Liver (tissue), 9 donors: ENCODE data around the gene CCDC86. TPM values are rescaled to one million over a fixed set of nuclear protein-coding genes. Genes with fewer than 3 reads are reported as not detected.

Source experiments
- DNase-seq: peaks from one replicate; pipeline ENCODE4 v3.0.0-alpha.2; 2017; ENCODE audit warnings: low spot score
- H3K27ac ChIP-seq, 2 donors: one replicate each; pipeline ENCODE4 v1.7.0; 2013; ENCODE audit warnings: inconsistent platforms in 2 of 2, low read length in 2 of 2, control low read depth in 1 of 2, low read depth in 1 of 2, mild to moderate bottlenecking in 1 of 2
- H3K27me3 ChIP-seq, 4 donors: one replicate each; pipeline versions ENCODE4 v1.6.1 to v1.7.0; 2013; ENCODE audit warnings: low read length in 3 of 4, inconsistent platforms in 1 of 4, mild to moderate bottlenecking in 1 of 4, moderate library complexity in 1 of 4; ENCODE audit not compliant: control insufficient read depth in 4 of 4, insufficient read depth in 4 of 4
- H3K36me3 ChIP-seq, 4 donors: one replicate each; pipeline versions ENCODE4 v1.6.1 to v1.7.0; 2013; ENCODE audit warnings: low read length in 3 of 4, mild to moderate bottlenecking in 3 of 4, low read depth in 1 of 4, moderate library complexity in 1 of 4; ENCODE audit not compliant: control insufficient read depth in 4 of 4, insufficient read depth in 3 of 4
- H3K4me1 ChIP-seq, 4 donors: one replicate each; pipeline versions ENCODE4 v1.6.1 to v1.7.0; 2013; ENCODE audit warnings: low read length in 3 of 4, mild to moderate bottlenecking in 3 of 4, moderate library complexity in 1 of 4; ENCODE audit not compliant: control insufficient read depth in 4 of 4, insufficient read depth in 4 of 4
- H3K4me3 ChIP-seq, 3 donors: one replicate each; pipeline versions ENCODE4 v1.6.1 to v1.7.0; 2013; ENCODE audit warnings: low read length in 3 of 3, control low read depth in 1 of 3, low read depth in 1 of 3, mild to moderate bottlenecking in 1 of 3
- H3K9ac ChIP-seq, 2 donors: one replicate each; pipeline ENCODE4 v1.7.0; 2013; ENCODE audit warnings: low read length in 2 of 2, mild to moderate bottlenecking in 2 of 2, moderate library complexity in 2 of 2, control low read depth in 1 of 2, low read depth in 1 of 2
- H3K9me3 ChIP-seq, 4 donors: one replicate each; pipeline versions ENCODE4 v1.6.1 to v1.7.0; 2013; ENCODE audit warnings: low read length in 3 of 4; ENCODE audit not compliant: control insufficient read depth in 4 of 4
- EGR1 ChIP-seq, 2 donors: IDR thresholded peaks; 2 replicates each; pipeline ENCODE4 v1.6.1; 2016 to 2018; ENCODE audit warnings: antibody characterized with exemption in 2 of 2, low read depth in 2 of 2
- FOXA1 ChIP-seq: IDR thresholded peaks from 2 replicates; pipeline ENCODE4 v1.6.1; 2016; ENCODE audit warnings: antibody characterized with exemption
- FOXA2 ChIP-seq: IDR thresholded peaks from 2 replicates; pipeline ENCODE4 v1.6.1; 2016; ENCODE audit warnings: antibody characterized with exemption
- GABPA ChIP-seq, 2 donors: IDR thresholded peaks in 1 of 2; conservative IDR thresholded peaks in 1 of 2; 2 replicates each; pipeline ENCODE4 v1.6.1; 2016; ENCODE audit warnings: antibody characterized with exemption in 2 of 2, mild to moderate bottlenecking in 1 of 2, moderate library complexity in 1 of 2
- HNF4G ChIP-seq: IDR thresholded peaks from 2 replicates; pipeline ENCODE4 v1.6.1; 2016; ENCODE audit warnings: antibody characterized with exemption
- NR2F2 ChIP-seq: IDR thresholded peaks from 2 replicates; pipeline ENCODE4 v1.6.1; 2016; ENCODE audit warnings: antibody characterized with exemption
- REST ChIP-seq: IDR thresholded peaks from 2 replicates; pipeline ENCODE4 v1.6.1; 2016; ENCODE audit warnings: antibody characterized with exemption, mild to moderate bottlenecking
- RXRA ChIP-seq, 2 donors: IDR thresholded peaks; 2 replicates each; pipeline ENCODE4 v1.6.1; 2017 to 2018; ENCODE audit warnings: antibody characterized with exemption in 2 of 2, mild to moderate bottlenecking in 1 of 2
- SP1 ChIP-seq: IDR thresholded peaks from 2 replicates; pipeline ENCODE4 v1.6.1; 2018; ENCODE audit warnings: antibody characterized with exemption, mild to moderate bottlenecking
- YY1 ChIP-seq: IDR thresholded peaks from 2 replicates; pipeline ENCODE4 v1.6.1; 2016; ENCODE audit warnings: antibody characterized with exemption, mild to moderate bottlenecking
- WGBS: extraction: QIAGEN DNeasy Blood & Tissue Kit; methylation state at CpG from one replicate; pipeline ENCODE4 v1.1.7; 2013; 5-methylcytosine and 5-hydroxymethylcytosine counted together
- polyA plus RNA-seq, 2 donors: library from polyadenylated mRNA; stranded (reverse) in 1 of 2; unstranded in 1 of 2; fragments of 200-250 nt in 1 of 2; fragments of >200 nt in 1 of 2; fragmentation: Nextera tagmentation in 1 of 2; extraction: Ambion mirVana in 1 of 2; gene quantifications; one replicate each; pipeline versions ENCODE4 v1.2.1 to v1.2.3, GENCODE V29; 2013 to 2015
- total RNA-seq, 2 donors: library from RNA; depleted of rRNA; stranded (reverse); fragments of >200 nt; gene quantifications; one replicate each; pipeline ENCODE4 v1.2.3, GENCODE V29; 2014
- TF ChIP-seq, protein P1 (sequence below): IDR thresholded peaks from 2 replicates; pipeline ENCODE4 v1.6.1; 2016; ENCODE audit warnings: antibody characterized with exemption
- TF ChIP-seq, protein P2 (sequence below): fragments of 150-350 bp; IDR thresholded peaks from 2 replicates; pipeline ENCODE4 v1.5.1; 2017; ENCODE audit warnings: improper control_type of control experiment, low read depth, low read length; ENCODE audit not compliant: missing input control
- TF ChIP-seq, protein P3 (sequence below): IDR thresholded peaks from 2 replicates; pipeline ENCODE4 v1.6.1; 2016; ENCODE audit warnings: antibody characterized with exemption
- TF ChIP-seq, protein P4 (sequence below): IDR thresholded peaks from 2 replicates; pipeline ENCODE4 v1.6.1; 2016; ENCODE audit warnings: antibody characterized with exemption
- donor health status: healthy.
- donor health status: healthy.
- donor health status: healthy.
- donor health status: healthy.
- donor health status: healthy.

CCDC86 gene
- total and polyA plus RNA-seq, 4 donors, result 5.0 to 9.4 (median 5.7) TPM

DNA sequence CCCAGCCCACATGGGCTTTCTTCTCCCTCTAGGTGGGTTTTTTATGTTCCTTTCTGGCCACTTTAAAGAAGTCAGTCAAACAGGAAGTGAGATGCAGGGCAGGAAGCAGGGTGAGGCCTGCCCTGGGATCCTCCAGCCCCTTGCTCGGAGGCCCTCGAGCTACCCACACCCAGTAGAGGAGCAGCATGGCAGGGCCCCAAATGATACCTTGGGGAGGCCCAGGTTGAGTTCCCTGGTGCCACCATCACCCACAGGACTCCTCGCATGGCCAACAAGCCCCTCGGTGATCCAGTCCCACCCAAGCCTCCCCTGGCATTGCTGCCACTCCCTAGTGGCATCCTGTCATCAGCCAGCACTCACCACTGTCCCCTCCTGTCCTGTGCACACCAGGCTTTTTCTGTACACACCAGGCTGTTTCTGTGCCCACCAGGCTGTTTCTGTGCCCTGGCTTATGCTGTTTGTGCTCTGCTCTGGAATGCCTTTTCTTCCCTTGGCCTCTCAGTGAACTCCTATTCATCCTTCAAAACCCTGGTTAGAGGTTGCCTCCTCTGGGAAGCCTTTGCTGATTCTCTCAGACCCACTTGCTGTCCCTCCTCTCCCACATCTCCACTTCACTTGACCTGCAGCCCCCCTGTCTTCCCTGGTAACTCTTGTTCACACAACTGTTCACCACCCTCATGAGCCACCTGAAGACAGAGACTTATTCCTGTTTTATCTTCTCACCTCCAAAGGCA is 17.0 kb downstream of the CCDC86 start:
- Histone ChIP-seq H3K4me3 (no peak overlapping the region), H3K27me3 (no peaks in the 10 kb centered on the region), H3K36me3 (no peaks in the 10 kb centered on the region), H3K27ac (no peak overlapping the region), H3K4me1 (peaks cover 0 to 4% (median 3%) of the 10 kb centered on the region in 4 donors), H3K9me3 (no peaks in the 10 kb centered on the region), H3K9ac (no peak overlapping the region)
- TF ChIP-seq EGR1 (IDR thresholded peaks at IDR 0.05; ENCODE audit: low read depth in 2 of 2) (no peak), GABPA (IDR thresholded peaks at IDR 0.05 in 1 of 2, conservative IDR thresholded peaks at IDR 0.05 in 1 of 2) (no peak), HNF4G (no peak), YY1 (no peak), RXRA (IDR thresholded peaks at IDR 0.05) (no peak), SP1 (no peak)
- TF ChIP-seq, protein P1, sequence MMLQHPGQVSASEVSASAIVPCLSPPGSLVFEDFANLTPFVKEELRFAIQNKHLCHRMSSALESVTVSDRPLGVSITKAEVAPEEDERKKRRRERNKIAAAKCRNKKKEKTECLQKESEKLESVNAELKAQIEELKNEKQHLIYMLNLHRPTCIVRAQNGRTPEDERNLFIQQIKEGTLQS, result no peak
- TF ChIP-seq, protein P2, sequence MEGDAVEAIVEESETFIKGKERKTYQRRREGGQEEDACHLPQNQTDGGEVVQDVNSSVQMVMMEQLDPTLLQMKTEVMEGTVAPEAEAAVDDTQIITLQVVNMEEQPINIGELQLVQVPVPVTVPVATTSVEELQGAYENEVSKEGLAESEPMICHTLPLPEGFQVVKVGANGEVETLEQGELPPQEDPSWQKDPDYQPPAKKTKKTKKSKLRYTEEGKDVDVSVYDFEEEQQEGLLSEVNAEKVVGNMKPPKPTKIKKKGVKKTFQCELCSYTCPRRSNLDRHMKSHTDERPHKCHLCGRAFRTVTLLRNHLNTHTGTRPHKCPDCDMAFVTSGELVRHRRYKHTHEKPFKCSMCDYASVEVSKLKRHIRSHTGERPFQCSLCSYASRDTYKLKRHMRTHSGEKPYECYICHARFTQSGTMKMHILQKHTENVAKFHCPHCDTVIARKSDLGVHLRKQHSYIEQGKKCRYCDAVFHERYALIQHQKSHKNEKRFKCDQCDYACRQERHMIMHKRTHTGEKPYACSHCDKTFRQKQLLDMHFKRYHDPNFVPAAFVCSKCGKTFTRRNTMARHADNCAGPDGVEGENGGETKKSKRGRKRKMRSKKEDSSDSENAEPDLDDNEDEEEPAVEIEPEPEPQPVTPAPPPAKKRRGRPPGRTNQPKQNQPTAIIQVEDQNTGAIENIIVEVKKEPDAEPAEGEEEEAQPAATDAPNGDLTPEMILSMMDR, result no peak
- TF ChIP-seq, protein P3, sequence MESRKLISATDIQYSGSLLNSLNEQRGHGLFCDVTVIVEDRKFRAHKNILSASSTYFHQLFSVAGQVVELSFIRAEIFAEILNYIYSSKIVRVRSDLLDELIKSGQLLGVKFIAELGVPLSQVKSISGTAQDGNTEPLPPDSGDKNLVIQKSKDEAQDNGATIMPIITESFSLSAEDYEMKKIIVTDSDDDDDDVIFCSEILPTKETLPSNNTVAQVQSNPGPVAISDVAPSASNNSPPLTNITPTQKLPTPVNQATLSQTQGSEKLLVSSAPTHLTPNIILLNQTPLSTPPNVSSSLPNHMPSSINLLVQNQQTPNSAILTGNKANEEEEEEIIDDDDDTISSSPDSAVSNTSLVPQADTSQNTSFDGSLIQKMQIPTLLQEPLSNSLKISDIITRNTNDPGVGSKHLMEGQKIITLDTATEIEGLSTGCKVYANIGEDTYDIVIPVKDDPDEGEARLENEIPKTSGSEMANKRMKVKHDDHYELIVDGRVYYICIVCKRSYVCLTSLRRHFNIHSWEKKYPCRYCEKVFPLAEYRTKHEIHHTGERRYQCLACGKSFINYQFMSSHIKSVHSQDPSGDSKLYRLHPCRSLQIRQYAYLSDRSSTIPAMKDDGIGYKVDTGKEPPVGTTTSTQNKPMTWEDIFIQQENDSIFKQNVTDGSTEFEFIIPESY, result no peak
- TF ChIP-seq, protein P4, sequence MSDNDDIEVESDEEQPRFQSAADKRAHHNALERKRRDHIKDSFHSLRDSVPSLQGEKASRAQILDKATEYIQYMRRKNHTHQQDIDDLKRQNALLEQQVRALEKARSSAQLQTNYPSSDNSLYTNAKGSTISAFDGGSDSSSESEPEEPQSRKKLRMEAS, result no peak
- no peak for DNase-seq
- 88% methylated on average over 4 of the region's 4 CpGs for WGBS

GRCh38 chr11:60859616-60860250 is 17.8 kb downstream of the CCDC86 start:
- H3K27ac ChIP-seq, result no peak overlapping the region
- no peak for TF ChIP-seq REST
- TF ChIP-seq FOXA2, result no peak
- no peak for TF ChIP-seq SP1
- no peak for TF ChIP-seq FOXA1
- no peak for TF ChIP-seq EGR1 (IDR thresholded peaks at IDR 0.05; ENCODE audit: low read depth in 2 of 2)
- TF ChIP-seq NR2F2, result no peak
- peaks cover 0 to 4% (median 3%) of the 10 kb centered on the region in 4 donors for H3K4me1 ChIP-seq
- H3K9ac ChIP-seq, result no peak overlapping the region
- no peak for DNase-seq
- no peak overlapping the region for H3K4me3 ChIP-seq
- no peaks in the 10 kb centered on the region for H3K9me3 ChIP-seq
- WGBS, result 94% methylated on average over 15 of the region's 15 CpGs
- no peaks in the 10 kb centered on the region for H3K36me3 ChIP-seq
- no peaks in the 10 kb centered on the region for H3K27me3 ChIP-seq
